CD4-positive, CD25-positive, alpha-beta regulatory T cell (primary cell): ENCODE data around the gene SNRNP35. TPM values are rescaled to one million over a fixed set of nuclear protein-coding genes. Genes with fewer than 3 reads are reported as not detected.
"Not testable (repeated sequence)": the region's sequence is repeated elsewhere in the genome, so short reads cannot be mapped to it uniquely, and the experiment has no call there.

Source experiments
- ATAC-seq, 2 donors: fragments of 150-1000 bp; cut with Tn5 transposase; one replicate each; pipeline ENCODE4 v1.10.0; 2021; ENCODE audit warnings: low read depth in 2 of 2, moderate number of reproducible peaks in 2 of 2, moderate library complexity in 1 of 2
- DNase-seq, 3 donors: peaks; one replicate each; pipeline versions ENCODE4 v3.0.0 to v3.0.0-alpha.2; 2012 to 2022; ENCODE audit warnings: mixed read lengths in 1 of 3
- H3K27ac ChIP-seq: one replicate; pipeline ENCODE4 v1.7.0; 2013; ENCODE audit warnings: mild to moderate bottlenecking, low read length; ENCODE audit not compliant: insufficient read depth, poor library complexity, severe bottlenecking
- H3K27me3 ChIP-seq: one replicate; pipeline ENCODE4 v1.7.0; 2013; ENCODE audit warnings: low read length; ENCODE audit not compliant: control insufficient read depth, insufficient read depth
- H3K36me3 ChIP-seq: one replicate; pipeline ENCODE4 v1.7.0; 2013; ENCODE audit warnings: mild to moderate bottlenecking, low read length, moderate library complexity; ENCODE audit not compliant: control insufficient read depth, insufficient read depth
- H3K4me1 ChIP-seq: 2 replicates; pipeline ENCODE4 v1.7.0; 2013; ENCODE audit warnings: mild to moderate bottlenecking, low read length; ENCODE audit not compliant: insufficient read depth, control insufficient read depth, poor library complexity, severe bottlenecking
- H3K4me3 ChIP-seq: one replicate; pipeline ENCODE4 v1.7.0; 2013; ENCODE audit warnings: low read depth, mild to moderate bottlenecking, low read length, moderate library complexity
- H3K9me3 ChIP-seq, 2 experiments: 1 replicate in 1 of 2; 2 replicates in 1 of 2; pipeline ENCODE4 v1.7.0; 2013; ENCODE audit warnings: low read length in 2 of 2, mild to moderate bottlenecking in 1 of 2, moderate library complexity in 1 of 2; ENCODE audit not compliant: control insufficient read depth in 2 of 2
- H3K27ac Mint-ChIP-seq, 3 donors: one replicate each; pipeline ENCODE4 v1.8.0; 2020 to 2022; ENCODE audit warnings: mild to moderate bottlenecking in 3 of 3, mixed read lengths in 3 of 3, moderate library complexity in 2 of 3
- H3K27me3 Mint-ChIP-seq: one replicate; pipeline ENCODE4 v1.8.0; 2022; ENCODE audit warnings: mild to moderate bottlenecking, mixed read lengths
- H3K36me3 Mint-ChIP-seq: one replicate; pipeline ENCODE4 v1.8.0; 2020; ENCODE audit warnings: mixed read lengths
- H3K4me1 Mint-ChIP-seq, 4 donors: one replicate each; pipeline ENCODE4 v1.8.0; 2020 to 2022; ENCODE audit warnings: mixed read lengths in 4 of 4, mild to moderate bottlenecking in 1 of 4
- H3K4me3 Mint-ChIP-seq, 4 donors: one replicate each; pipeline ENCODE4 v1.8.0; 2020 to 2022; ENCODE audit warnings: mild to moderate bottlenecking in 4 of 4, mixed read lengths in 4 of 4, moderate library complexity in 3 of 4
- H3K9me3 Mint-ChIP-seq, 7 donors: one replicate each; pipeline ENCODE4 v1.8.0; 2020 to 2022; ENCODE audit warnings: mixed read lengths in 7 of 7, mild to moderate bottlenecking in 3 of 7, moderate library complexity in 2 of 7
- polyA plus RNA-seq, 4 donors: library from polyadenylated mRNA; unstranded; fragments of 300-500 nt; fragmentation: Illumina TruSeq; gene quantifications; one replicate each; pipeline ENCODE4 v1.2.3, GENCODE V29; 2021
- total RNA-seq: library from RNA; stranded (reverse); gene quantifications from one replicate; pipeline ENCODE4 v1.2.3, GENCODE V29; 2022

SNRNP35 gene
- total and polyA plus RNA-seq, 5 donors from 2014 or later, result 43.5 to 54.4 (median 47.6) TPM

- no peaks in the 10 kb centered on the region for H3K9me3 ChIP-seq
- no peak overlapping the region for H3K27ac Mint-ChIP-seq
- H3K4me1 Mint-ChIP-seq, result peaks cover 0 to 2% (median 0%) of the 10 kb centered on the region in 4 donors
- no peaks in the 10 kb centered on the region for H3K27me3 Mint-ChIP-seq
- no peaks in the 10 kb centered on the region for H3K27me3 ChIP-seq
- no peaks in the 10 kb centered on the region for H3K36me3 ChIP-seq
- ATAC-seq, result no peak
- no peak overlapping the region for H3K4me3 ChIP-seq
- H3K27ac ChIP-seq, result no peak overlapping the region
- DNase-seq, result no peak
- H3K36me3 Mint-ChIP-seq, result peaks cover 5% of the 10 kb centered on the region
- peaks cover 0 to 2% (median 0%) of the 10 kb centered on the region in 7 donors for H3K9me3 Mint-ChIP-seq
- H3K4me3 Mint-ChIP-seq, result no peak overlapping the region
- no peaks in the 10 kb centered on the region for H3K4me1 ChIP-seq
Observed at GRCh38 chr12:123491481-123491880, 33.5 kb downstream of the SNRNP35 start.

GRCh38 chr12:123492339-123493039, 34.5 kb downstream of the SNRNP35 start:
- H3K9me3 ChIP-seq, ATAC-seq, H3K27ac ChIP-seq, H3K4me3 ChIP-seq, H3K4me3 Mint-ChIP-seq, H3K36me3 ChIP-seq, H3K4me1 ChIP-seq, DNase-seq, H3K36me3 Mint-ChIP-seq, H3K27me3 Mint-ChIP-seq, H3K9me3 Mint-ChIP-seq, H3K27me3 ChIP-seq, H3K4me1 Mint-ChIP-seq: not testable (repeated sequence)
- peak overlapping the region in 2 of 3 donors; percentile 48 to 62 for H3K27ac Mint-ChIP-seq

- Histone ChIP-seq H3K9me3 (no peaks in the 10 kb centered on the region), H3K4me3 (no peak overlapping the region), H3K36me3 (no peaks in the 10 kb centered on the region), H3K27ac (no peak overlapping the region), H3K4me1 (no peaks in the 10 kb centered on the region), H3K27me3 (no peaks in the 10 kb centered on the region)
- H3K36me3 Mint-ChIP-seq, result peaks cover 9% of the 10 kb centered on the region
- DNase-seq (no peak), ATAC-seq (no peak)
- H3K4me1 Mint-ChIP-seq, result peaks cover 0 to 4% (median under 1%) of the 10 kb centered on the region in 4 donors
- H3K27ac Mint-ChIP-seq, result peak overlapping the region in 1 of 3 donors; percentile 29
- peaks cover 0 to 2% (median 0%) of the 10 kb centered on the region in 7 donors for H3K9me3 Mint-ChIP-seq
- no peak overlapping the region for H3K4me3 Mint-ChIP-seq
- no peaks in the 10 kb centered on the region for H3K27me3 Mint-ChIP-seq
Observed at GRCh38 chr12:123494124-123494851, 36.3 kb downstream of the SNRNP35 start.

- no peak overlapping the region for H3K27ac ChIP-seq
- DNase-seq (no peak), ATAC-seq (no peak)
- H3K27me3 ChIP-seq, result no peaks in the 10 kb centered on the region
- peaks cover 0 to 4% (median under 1%) of the 10 kb centered on the region in 4 donors for H3K4me1 Mint-ChIP-seq
- peaks cover 0 to 2% (median 0%) of the 10 kb centered on the region in 7 donors for H3K9me3 Mint-ChIP-seq
- no peaks in the 10 kb centered on the region for H3K9me3 ChIP-seq
- H3K36me3 ChIP-seq, result no peaks in the 10 kb centered on the region
- H3K27me3 Mint-ChIP-seq, result no peaks in the 10 kb centered on the region
- no peak overlapping the region for H3K4me3 Mint-ChIP-seq
- peaks cover 14% of the 10 kb centered on the region for H3K36me3 Mint-ChIP-seq
- H3K4me3 ChIP-seq, result no peak overlapping the region
- H3K27ac Mint-ChIP-seq, result no peak overlapping the region
- H3K4me1 ChIP-seq, result no peaks in the 10 kb centered on the region
Observed at GRCh38 chr12:123497065-123497464, 39.1 kb downstream of the SNRNP35 start.

GRCh38 chr12:123498126-123498825, 40.3 kb downstream of the SNRNP35 start:
- H3K27ac ChIP-seq, result no peak overlapping the region
- H3K9me3 Mint-ChIP-seq, result peaks cover 0 to 2% (median 0%) of the 10 kb centered on the region in 7 donors

GRCh38 chr12:123499332-123499731, 41.4 kb downstream of the SNRNP35 start:
- peaks cover 0 to 5% (median 0%) of the 10 kb centered on the region in 4 donors for H3K4me1 Mint-ChIP-seq
- Histone ChIP-seq H3K9me3 (no peaks in the 10 kb centered on the region), H3K27ac (no peak overlapping the region), H3K27me3 (no peaks in the 10 kb centered on the region), H3K36me3 (no peaks in the 10 kb centered on the region), H3K4me1 (no peaks in the 10 kb centered on the region), H3K4me3 (no peak overlapping the region)
- no peaks in the 10 kb centered on the region for H3K9me3 Mint-ChIP-seq
- DNase-seq, result no peak
- ATAC-seq, result no peak
- peaks cover 9% of the 10 kb centered on the region for H3K36me3 Mint-ChIP-seq
- H3K27me3 Mint-ChIP-seq, result no peaks in the 10 kb centered on the region
- H3K27ac Mint-ChIP-seq, result peak overlapping the region in 1 of 3 donors; percentile 78
- H3K4me3 Mint-ChIP-seq, result no peak overlapping the region

More at GRCh38 chr12:123498126-123498825, 40.3 kb downstream of the SNRNP35 start:
- H3K36me3 Mint-ChIP-seq, result peaks cover 9% of the 10 kb centered on the region
- DNase-seq (no peak), ATAC-seq (no peak)
- peaks cover 0 to 4% (median under 1%) of the 10 kb centered on the region in 4 donors for H3K4me1 Mint-ChIP-seq
- H3K27me3 Mint-ChIP-seq, result no peaks in the 10 kb centered on the region
- Histone ChIP-seq H3K9me3 (no peaks in the 10 kb centered on the region), H3K4me1 (no peaks in the 10 kb centered on the region), H3K27me3 (no peaks in the 10 kb centered on the region), H3K36me3 (no peaks in the 10 kb centered on the region), H3K4me3 (no peak overlapping the region)
- H3K27ac Mint-ChIP-seq, result peak overlapping the region in 2 of 3 donors; percentile 74 to 83
- peak overlapping the region in 1 of 4 donors; percentile 40 for H3K4me3 Mint-ChIP-seq

- Mint-ChIP-seq H3K27me3 (no peaks in the 10 kb centered on the region), H3K4me1 (peaks cover 0 to 7% (median 0%) of the 10 kb centered on the region in 4 donors), H3K4me3 (no peak overlapping the region), H3K9me3 (no peaks in the 10 kb centered on the region), H3K27ac (no peak overlapping the region), H3K36me3 (peaks cover 9% of the 10 kb centered on the region)
- no peak for ATAC-seq
- Histone ChIP-seq H3K4me1 (no peaks in the 10 kb centered on the region), H3K27me3 (no peaks in the 10 kb centered on the region), H3K4me3 (no peak overlapping the region), H3K9me3 (no peaks in the 10 kb centered on the region), H3K36me3 (no peaks in the 10 kb centered on the region), H3K27ac (no peak overlapping the region)
- DNase-seq, result no peak
Observed at GRCh38 chr12:123502163-123502704, 44.3 kb downstream of the SNRNP35 start.
